BLaER1 (cell line): Measurements from ENCODE around the gene PLAC1.

Experiments used
- H3K27ac ChIP-seq: shearing (Covaris generic); formaldehyde crosslinking; 2 replicates; pipeline ENCODE4 v1.8.1; 2022
- H3K27me3 ChIP-seq: shearing (Covaris generic); formaldehyde crosslinking; 2 replicates; pipeline ENCODE4 v1.8.1; 2022
- H3K36me3 ChIP-seq: shearing (Covaris generic); formaldehyde crosslinking; 2 replicates; pipeline ENCODE4 v1.8.1; 2022
- H3K4me1 ChIP-seq: shearing (Covaris generic); formaldehyde crosslinking; 2 replicates; pipeline ENCODE4 v1.8.1; 2022
- H3K4me2 ChIP-seq: shearing (Covaris generic); formaldehyde crosslinking; 2 replicates; pipeline ENCODE4 v1.8.1; 2022
- H3K4me3 ChIP-seq: shearing (Covaris generic); formaldehyde crosslinking; 2 replicates; pipeline ENCODE4 v1.8.1; 2022
- H3K9ac ChIP-seq: shearing (Covaris generic); formaldehyde crosslinking; 2 replicates; pipeline ENCODE4 v1.8.1; 2022
- H3K9me3 ChIP-seq: shearing (Covaris generic); formaldehyde crosslinking; 2 replicates; pipeline ENCODE4 v1.8.1; 2022
- H4K20me1 ChIP-seq: shearing (Covaris generic); formaldehyde crosslinking; 2 replicates; pipeline ENCODE4 v1.8.1; 2022
- Cebpa-rat ChIP-seq: shearing (Covaris generic); IDR thresholded peaks from 2 replicates; pipeline ENCODE4 v1.8.1; 2022

Gene PLAC1

GRCh38 chrX:134548257-134549201, 109.7 kb downstream of the PLAC1 start:
- Histone ChIP-seq H3K9ac (no peak overlapping the region), H3K27me3 (peaks cover 100% of the 10 kb centered on the region), H3K4me2 (peak overlapping the region; percentile 85), H3K9me3 (peaks cover 24% of the 10 kb centered on the region), H3K4me3 (peak overlapping the region; percentile 62), H4K20me1 (peaks cover 57% of the 10 kb centered on the region), H3K27ac (no peak overlapping the region), H3K36me3 (no peaks in the 10 kb centered on the region), H3K4me1 (peaks cover 18% of the 10 kb centered on the region; the same call in 1 of the 2 replicates)
- TF ChIP-seq Cebpa-rat = no peak

- Histone ChIP-seq H4K20me1 (peaks cover 55% of the 10 kb centered on the region), H3K4me1 (peaks cover 29% of the 10 kb centered on the region), H3K36me3 (no peaks in the 10 kb centered on the region), H3K9ac (no peak overlapping the region), H3K4me3 (no peak overlapping the region), H3K9me3 (peaks cover 24% of the 10 kb centered on the region), H3K27me3 (peaks cover 99% of the 10 kb centered on the region), H3K4me2 (no peak overlapping the region), H3K27ac (no peak overlapping the region)
- TF ChIP-seq Cebpa-rat = no peak
These were observed 111.1 kb downstream of the PLAC1 start for GRCh38 chrX:134547047-134547679.

GRCh38 chrX:134546187-134546586, 112.1 kb downstream of the PLAC1 start:
- Histone ChIP-seq H3K36me3 (no peaks in the 10 kb centered on the region), H3K4me2 (no peak overlapping the region), H3K27me3 (peaks cover 97% of the 10 kb centered on the region), H3K4me3 (no peak overlapping the region), H3K4me1 (peaks cover 31% of the 10 kb centered on the region), H3K9ac (no peak overlapping the region), H3K27ac (no peak overlapping the region), H3K9me3 (peaks cover 24% of the 10 kb centered on the region), H4K20me1 (peaks cover 45% of the 10 kb centered on the region)
- no peak for TF ChIP-seq Cebpa-rat

GRCh38 chrX:134545510-134545909, 112.8 kb downstream of the PLAC1 start:
- TF ChIP-seq Cebpa-rat = no peak
- Histone ChIP-seq H3K9ac (no peak overlapping the region), H3K36me3 (no peaks in the 10 kb centered on the region), H3K27ac (no peak overlapping the region), H3K4me1 (peaks cover 25% of the 10 kb centered on the region), H3K27me3 (peaks cover 94% of the 10 kb centered on the region), H4K20me1 (peaks cover 39% of the 10 kb centered on the region), H3K4me3 (no peak overlapping the region), H3K9me3 (peaks cover 24% of the 10 kb centered on the region), H3K4me2 (no peak overlapping the region)

GRCh38 chrX:134544513-134545151, 113.6 kb downstream of the PLAC1 start:
- H3K9me3 ChIP-seq = peaks cover 24% of the 10 kb centered on the region
- no peak overlapping the region for H3K9ac ChIP-seq
- TF ChIP-seq Cebpa-rat = no peak
- peaks cover 17% of the 10 kb centered on the region for H3K4me1 ChIP-seq
- H4K20me1 ChIP-seq = peaks cover 30% of the 10 kb centered on the region
- H3K27ac ChIP-seq = no peak overlapping the region
- H3K4me2 ChIP-seq = no peak overlapping the region
- peaks cover 86% of the 10 kb centered on the region for H3K27me3 ChIP-seq
- H3K4me3 ChIP-seq = no peak overlapping the region
- H3K36me3 ChIP-seq = no peaks in the 10 kb centered on the region

GRCh38 chrX:134544135-134544512, 114.1 kb downstream of the PLAC1 start:
- H3K27me3 ChIP-seq = peaks cover 86% of the 10 kb centered on the region
- TF ChIP-seq Cebpa-rat = no peak
- no peak overlapping the region for H3K4me3 ChIP-seq
- H3K4me1 ChIP-seq = peaks cover 17% of the 10 kb centered on the region
- peaks cover 24% of the 10 kb centered on the region for H3K9me3 ChIP-seq
- no peak overlapping the region for H3K9ac ChIP-seq
- no peak overlapping the region for H3K27ac ChIP-seq
- peaks cover 26% of the 10 kb centered on the region for H4K20me1 ChIP-seq
- no peaks in the 10 kb centered on the region for H3K36me3 ChIP-seq
- no peak overlapping the region for H3K4me2 ChIP-seq

GRCh38 chrX:134543288-134543687, 115.0 kb downstream of the PLAC1 start:
- Histone ChIP-seq H4K20me1 (peaks cover 18% of the 10 kb centered on the region), H3K27ac (no peak overlapping the region), H3K9ac (no peak overlapping the region), H3K4me1 (peaks cover 13% of the 10 kb centered on the region), H3K9me3 (peaks cover 24% of the 10 kb centered on the region), H3K4me2 (peak overlapping the region; percentile 43), H3K4me3 (no peak overlapping the region), H3K36me3 (no peaks in the 10 kb centered on the region), H3K27me3 (peaks cover 86% of the 10 kb centered on the region)
- no peak for TF ChIP-seq Cebpa-rat

- peak overlapping the region; percentile 43 for H3K4me2 ChIP-seq
- no peaks in the 10 kb centered on the region for H3K36me3 ChIP-seq
- no peak overlapping the region for H3K27ac ChIP-seq
- H3K4me3 ChIP-seq = no peak overlapping the region
- peaks cover 15% of the 10 kb centered on the region; the same call in 1 of the 2 replicates for H4K20me1 ChIP-seq
- no peak for TF ChIP-seq Cebpa-rat
- peaks cover 86% of the 10 kb centered on the region for H3K27me3 ChIP-seq
- H3K4me1 ChIP-seq = peaks cover 13% of the 10 kb centered on the region
- H3K9me3 ChIP-seq = peaks cover 24% of the 10 kb centered on the region
- no peak overlapping the region for H3K9ac ChIP-seq
These were observed 115.8 kb downstream of the PLAC1 start for GRCh38 chrX:134542485-134542884.

GRCh38 chrX:134541906-134542305, 116.4 kb downstream of the PLAC1 start:
- Histone ChIP-seq H3K36me3 (no peaks in the 10 kb centered on the region), H3K9me3 (peaks cover 24% of the 10 kb centered on the region), H3K27me3 (peaks cover 86% of the 10 kb centered on the region), H4K20me1 (peaks cover 15% of the 10 kb centered on the region; the same call in 1 of the 2 replicates), H3K4me2 (peak overlapping the region; percentile 43; the same call in 1 of the 2 replicates), H3K9ac (no peak overlapping the region), H3K4me1 (peaks cover 16% of the 10 kb centered on the region), H3K27ac (no peak overlapping the region), H3K4me3 (no peak overlapping the region)
- TF ChIP-seq Cebpa-rat = no peak
